Stimulated activated CD4-positive, alpha-beta T cell treated with anti-CD3 and anti-CD28 coated beads, Interleukin-1b, Interleukin-23, amount 100 ng/mL, for 4 hours (primary cell): Measurements from ENCODE around the gene SNX8.
"Not testable (repeated sequence)": the region's sequence is repeated elsewhere in the genome, so short reads cannot be mapped to it uniquely, and the experiment has no call there.

ENCODE experiments used
- DNase-seq, 2 donors: peaks; one replicate each; pipeline ENCODE4 v3.0.0-alpha.2; 2020; ENCODE audit warnings: low read depth in 2 of 2

Gene SNX8

DNA sequence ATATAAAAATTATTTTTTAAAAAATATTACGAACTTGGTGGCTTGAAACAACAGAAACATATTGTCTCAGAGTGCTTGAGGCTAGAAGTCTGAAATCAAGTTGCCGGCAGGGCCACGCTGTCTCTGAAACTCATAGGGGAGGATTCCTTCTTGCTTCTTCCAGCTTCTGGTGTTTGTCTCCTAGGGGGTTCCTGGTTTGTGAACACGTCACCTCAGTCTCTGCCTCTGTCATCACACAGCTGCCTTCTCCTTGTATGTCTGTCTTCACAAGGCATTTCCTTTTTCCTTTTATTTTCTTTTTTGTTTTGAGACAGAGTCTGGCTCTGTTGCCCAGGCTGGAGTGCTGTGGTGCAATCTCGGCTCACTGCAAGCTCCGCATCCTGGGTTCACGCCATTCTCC lies 12.7 kb upstream of the SNX8 start:
- no peak for DNase-seq

DNA sequence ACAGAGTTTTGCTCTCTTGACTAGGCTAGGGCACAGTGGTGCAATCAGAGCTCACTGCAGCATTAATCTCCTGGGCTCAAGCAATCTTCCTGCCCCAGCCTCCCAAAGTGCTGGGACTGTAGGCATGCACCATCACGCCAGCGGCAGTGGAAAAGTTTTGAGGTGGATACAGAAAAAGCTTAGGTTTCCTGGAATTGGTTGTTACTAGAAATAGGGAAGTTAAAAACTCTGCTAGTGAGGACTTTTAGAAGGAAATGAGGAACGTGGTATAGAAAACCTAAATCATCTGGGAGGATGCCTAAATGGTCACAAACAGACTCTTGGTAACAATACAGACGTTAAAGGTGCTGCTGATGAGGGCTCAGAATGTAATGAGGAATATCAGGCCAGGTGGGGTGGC lies 10.9 kb upstream of the SNX8 start:
- DNase-seq = no peak

- DNase-seq = no peak
Observed at GRCh38 chr7:2321020-2321419, 6.8 kb upstream of the SNX8 start.

- DNase-seq = no peak
Observed at GRCh38 chr7:2317556-2318293, 3.5 kb upstream of the SNX8 start.

DNA sequence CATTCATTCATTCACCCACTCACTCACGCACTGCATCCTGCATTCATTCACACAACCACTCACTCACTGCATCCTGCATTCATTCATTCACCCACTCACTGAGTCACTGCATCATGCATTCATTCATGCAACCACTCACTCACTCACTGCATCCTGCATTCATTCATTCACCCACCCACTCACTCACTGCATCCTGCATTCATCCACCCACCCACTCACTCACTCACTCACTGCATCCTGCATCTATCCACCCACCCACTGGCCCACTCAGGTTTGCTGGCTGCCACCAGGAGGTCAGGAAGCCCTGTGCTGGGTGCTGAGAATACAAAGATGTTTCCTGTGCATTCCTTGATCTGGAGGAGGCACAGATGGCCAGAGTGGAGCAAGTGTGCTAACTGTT lies 2.3 kb upstream of the SNX8 start:
- DNase-seq = no peak

GRCh38 chr7:2315787-2316186 lies 1.5 kb upstream of the SNX8 start:
- no peak for DNase-seq

DNA sequence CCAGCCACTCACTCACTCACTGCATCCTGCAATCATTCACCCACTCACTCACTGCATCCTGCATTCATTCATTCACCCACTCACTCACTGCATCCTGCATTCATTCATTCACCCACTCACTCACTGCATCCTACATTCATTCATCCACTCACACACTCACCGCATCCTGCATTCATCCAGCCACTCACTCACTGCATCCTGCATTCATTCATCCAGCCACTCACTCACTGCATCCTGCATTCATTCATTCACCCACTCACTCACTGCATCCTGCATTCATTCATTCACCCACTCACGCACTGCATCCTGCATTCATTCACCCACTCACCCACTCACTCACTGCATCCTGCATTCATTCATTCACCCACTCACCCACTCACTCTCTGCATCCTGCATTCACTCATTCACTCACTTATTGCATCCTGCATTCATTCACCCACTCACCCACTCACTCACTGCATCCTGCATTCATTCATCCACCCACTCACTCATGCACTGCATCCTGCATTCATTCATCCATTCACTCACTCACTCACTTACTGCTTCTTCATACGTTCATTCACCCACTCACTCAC lies 802 bp upstream of the SNX8 start:
- not testable (repeated sequence) for DNase-seq

- no peak for DNase-seq
Observed at GRCh38 chr7:2313450-2314208, 612 bp downstream of the SNX8 start.

GRCh38 chr7:2312267-2312929 lies 1.8 kb downstream of the SNX8 start:
- DNase-seq = no peak

DNA sequence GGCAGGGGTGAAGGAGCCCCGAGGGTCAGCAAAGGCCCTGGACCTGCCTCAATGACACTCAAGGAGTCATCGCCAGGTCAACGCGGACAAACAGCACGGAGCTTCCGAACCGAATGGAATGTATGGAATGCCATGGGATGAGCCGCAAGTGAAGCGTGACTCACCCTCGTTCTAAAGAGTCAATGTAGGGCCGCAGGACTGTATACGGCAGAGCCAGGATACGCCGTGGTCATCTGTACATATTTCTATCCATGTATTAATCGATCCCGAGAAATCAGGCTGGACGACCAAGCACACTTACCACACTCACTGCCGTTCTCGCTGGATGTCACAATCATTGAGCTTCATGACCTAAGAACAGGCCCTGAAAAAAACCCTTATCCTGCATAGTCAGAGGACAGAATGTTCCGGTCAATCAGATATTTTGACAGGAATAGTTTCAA lies 4.3 kb downstream of the SNX8 start:
- DNase-seq = no peak

DNA sequence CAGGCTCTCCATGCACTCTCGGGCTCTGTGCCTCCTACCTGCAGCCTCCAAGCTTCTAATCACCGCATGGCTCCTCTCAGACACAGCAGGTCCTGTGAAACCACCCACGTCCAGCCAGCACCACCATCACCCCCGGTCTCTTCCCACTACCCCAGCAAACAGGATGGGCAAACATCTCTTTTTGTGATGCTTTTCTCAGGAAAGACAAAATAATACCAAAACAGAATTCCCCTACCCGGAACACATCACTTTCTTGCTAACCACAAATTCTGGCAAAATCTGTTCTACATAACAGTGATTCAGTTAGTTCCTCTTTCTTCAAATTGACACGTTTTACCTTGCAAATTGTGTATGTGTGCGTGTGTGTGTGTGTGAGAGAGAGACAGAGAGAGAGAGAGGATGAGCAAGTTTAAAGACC lies 6.5 kb downstream of the SNX8 start:
- DNase-seq = no peak

DNA sequence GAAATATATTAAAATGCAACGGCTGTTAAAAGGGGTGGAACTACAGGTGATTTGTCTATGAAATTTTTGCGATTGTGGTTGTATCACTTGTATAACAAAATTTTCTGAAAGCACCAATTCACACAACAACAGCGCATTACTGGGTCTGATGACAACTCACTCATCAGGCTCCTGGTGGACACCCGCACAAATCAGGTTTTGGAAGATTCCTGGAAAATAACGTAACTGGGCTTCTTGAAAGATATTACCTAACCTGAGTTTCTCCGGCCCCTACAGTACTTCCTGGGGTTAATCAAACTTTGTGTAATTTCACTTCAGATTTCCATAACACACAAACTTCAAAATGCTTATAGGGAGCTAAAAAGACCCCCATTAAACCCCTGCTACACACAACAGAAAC lies 7.6 kb downstream of the SNX8 start:
- DNase-seq = no peak

DNA sequence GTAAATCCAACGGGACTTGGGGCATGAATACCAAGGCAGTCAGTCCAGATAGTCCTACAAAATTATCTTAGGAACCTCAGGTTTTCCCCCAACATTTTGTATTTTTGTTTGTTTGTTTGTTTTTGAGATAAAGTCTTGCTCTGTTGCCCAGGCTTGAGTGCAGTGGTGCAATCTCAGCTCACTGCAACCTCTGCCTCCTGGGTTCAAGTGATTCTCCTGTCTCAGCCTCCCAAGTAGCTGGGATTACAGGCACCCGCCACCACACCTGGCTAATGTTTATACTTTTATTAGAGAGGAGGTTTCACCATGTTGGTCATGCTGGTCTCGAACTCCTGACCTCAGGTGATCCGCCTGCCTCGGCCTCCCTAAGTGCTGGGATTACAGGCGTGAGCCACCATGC lies 9.0 kb downstream of the SNX8 start:
- DNase-seq = not testable (repeated sequence)

DNA sequence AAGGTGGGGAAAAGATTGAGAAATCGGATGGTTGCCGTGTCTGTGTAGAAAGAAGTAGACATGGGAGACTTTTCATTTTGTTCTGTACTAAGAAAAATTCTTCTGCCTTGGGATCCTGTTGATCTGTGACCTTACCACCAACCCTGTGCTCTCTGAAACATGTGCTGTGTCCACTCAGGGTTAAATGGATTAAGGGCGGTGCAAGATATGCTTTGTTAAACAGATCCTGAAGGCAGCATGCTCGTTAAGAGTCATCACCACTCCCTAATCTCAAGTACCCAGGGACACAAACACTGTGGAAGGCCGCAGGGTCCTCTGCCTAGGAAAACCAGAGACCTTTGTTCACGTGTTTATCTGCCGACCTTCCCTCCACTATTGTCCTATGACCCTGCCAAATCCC lies 10.7 kb downstream of the SNX8 start:
- not testable (repeated sequence) for DNase-seq

DNA sequence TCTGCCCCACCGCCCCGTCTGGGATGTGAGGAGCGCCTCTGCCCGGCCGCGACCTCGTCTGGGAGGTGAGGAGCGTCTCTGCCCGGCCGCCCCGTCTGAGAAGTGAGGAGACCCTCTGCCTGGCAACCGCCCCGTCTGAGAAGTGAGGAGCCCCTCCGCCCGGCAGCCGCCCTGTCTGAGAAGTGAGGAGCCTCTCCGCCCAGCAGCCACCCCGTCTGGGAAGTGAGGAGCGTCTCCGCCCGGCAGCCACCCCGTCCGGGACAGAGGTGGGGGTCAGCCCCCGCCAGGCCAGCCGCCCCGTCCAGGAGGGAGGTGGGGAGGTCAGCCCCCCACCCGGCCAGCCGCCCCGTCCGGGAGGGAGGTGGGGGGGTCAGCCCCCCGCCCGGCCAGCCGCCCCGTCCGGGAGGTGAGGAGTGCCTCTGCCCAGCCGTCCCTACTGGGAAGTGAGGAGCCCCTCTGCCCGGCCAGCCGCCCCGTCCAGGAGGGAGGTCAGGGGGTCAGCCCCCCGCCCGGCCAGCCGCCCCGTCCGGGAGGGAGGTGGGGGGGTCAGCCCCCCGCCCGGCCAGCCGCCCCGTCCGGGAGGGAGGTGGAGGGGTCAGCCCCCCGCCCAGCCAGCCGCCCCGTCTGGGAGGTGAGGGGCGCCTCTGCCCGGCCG lies 11.4 kb downstream of the SNX8 start:
- not testable (repeated sequence) for DNase-seq

GRCh38 chr7:2301511-2301863 lies 12.8 kb downstream of the SNX8 start:
- no peak for DNase-seq

GRCh38 chr7:2299870-2300512 lies 14.2 kb downstream of the SNX8 start:
- no peak for DNase-seq

DNA sequence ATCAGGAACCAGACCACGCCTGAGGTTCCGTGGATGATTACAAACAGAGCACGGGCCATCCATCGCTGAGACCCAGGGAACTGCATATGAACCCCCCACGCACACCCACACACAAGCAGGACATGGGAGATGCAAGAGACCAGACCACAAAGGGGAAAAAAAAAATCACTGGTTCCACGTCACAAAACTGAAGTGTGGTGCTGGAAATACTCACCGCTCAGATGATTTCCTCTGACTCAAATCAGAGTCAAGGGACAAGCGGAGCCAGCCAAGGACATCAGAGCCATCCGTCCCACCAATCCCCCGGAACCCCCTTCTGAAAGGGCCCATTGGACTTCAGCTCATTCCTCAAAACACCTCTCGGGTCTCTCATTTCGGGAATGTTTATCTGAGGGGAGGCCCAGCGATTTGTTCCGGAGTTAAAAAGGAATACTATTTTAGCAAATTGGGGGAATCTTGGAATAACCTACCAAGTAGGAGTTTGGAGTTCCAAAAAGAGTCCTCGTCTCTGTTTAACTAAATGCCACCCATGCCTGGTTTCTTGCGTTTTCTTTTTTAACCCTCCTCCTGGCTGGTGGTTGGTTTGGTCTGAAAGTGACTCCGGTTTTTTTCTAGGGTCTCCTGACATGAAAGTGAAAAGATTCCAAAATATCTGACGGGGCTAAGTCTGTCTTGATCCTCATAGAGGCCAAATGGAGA lies 15.0 kb downstream of the SNX8 start:
- peak in 1 of 2 donors; percentile 23 for DNase-seq

DNA sequence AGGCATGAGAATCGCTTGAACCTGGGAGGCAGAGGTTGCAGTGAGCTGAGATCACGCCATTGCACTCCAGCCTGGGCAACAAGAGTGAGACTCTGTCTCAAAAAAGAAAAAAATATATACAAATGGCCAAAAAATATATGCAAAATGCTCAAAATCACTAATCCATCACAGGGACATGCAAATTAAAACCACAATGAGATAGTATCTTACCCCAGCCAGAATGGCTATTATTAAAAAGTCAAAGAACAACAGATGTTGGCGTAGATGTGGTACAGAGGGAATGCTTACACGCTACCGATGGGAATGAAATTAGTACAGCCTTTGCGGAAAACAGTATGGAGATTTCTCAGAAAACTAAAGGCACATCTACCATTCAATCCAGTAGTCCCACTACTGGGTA lies 17.4 kb downstream of the SNX8 start:
- no peak for DNase-seq

DNA sequence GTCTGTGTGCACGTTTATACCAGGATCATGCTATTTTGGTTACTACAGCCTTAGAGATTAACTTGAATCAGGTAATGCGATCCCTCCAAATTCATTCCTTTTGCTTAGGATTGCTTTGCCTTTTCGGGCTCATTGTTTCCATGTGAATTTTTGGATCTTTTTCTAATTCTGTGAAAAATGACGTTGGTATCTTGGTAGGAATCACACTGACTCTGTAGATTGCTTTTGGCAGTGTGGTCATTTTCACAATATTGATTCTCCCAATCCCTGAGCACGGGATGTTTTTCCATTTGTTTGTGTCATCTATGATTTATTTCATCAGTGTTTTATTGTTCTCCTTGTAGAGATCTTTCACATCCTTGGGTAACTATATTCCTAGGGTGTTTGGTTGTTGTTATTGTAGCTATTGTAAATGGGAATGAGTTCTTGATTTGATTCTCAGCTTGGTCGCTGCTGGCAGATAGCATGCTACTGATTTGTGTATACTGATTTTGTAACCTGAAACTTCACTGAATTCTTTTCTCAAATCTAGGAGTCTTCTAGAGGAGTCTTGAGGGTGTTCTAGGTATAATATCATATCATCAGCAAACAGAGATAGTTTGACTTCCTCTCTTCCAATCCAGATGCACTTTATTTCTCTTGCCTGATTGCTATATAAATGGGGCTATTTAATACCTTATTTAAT lies 18.2 kb downstream of the SNX8 start:
- no peak for DNase-seq
